H9 (cell line): ENCODE results near the gene CSNK1A1L. TPM values are rescaled to one million over a fixed set of nuclear protein-coding genes. Genes with fewer than 3 reads are reported as not detected.

ENCODE experiments used
- DNase-seq: peaks from one replicate; pipeline ENCODE4 v3.0.0-alpha.2; 2017
- H2AFZ ChIP-seq: one replicate; pipeline ENCODE4 v1.6.1; 2013; ENCODE audit warnings: mild to moderate bottlenecking, low read length, control low read depth, moderate library complexity
- H2AK5ac ChIP-seq: 2 replicates; pipeline ENCODE4 v1.6.1; 2013; ENCODE audit warnings: low read length, control low read depth, mixed read lengths; ENCODE audit not compliant: insufficient read length
- H2BK120ac ChIP-seq: one replicate; pipeline ENCODE4 v1.6.1; 2013; ENCODE audit warnings: low read depth, mild to moderate bottlenecking, low read length, control low read depth, inconsistent platforms; ENCODE audit not compliant: poor library complexity, severe bottlenecking
- H2BK12ac ChIP-seq: 2 replicates; pipeline ENCODE4 v1.6.1; 2013; ENCODE audit warnings: low read length, control low read depth, mixed read lengths, low read depth; ENCODE audit not compliant: insufficient read length
- H2BK15ac ChIP-seq: 2 replicates; pipeline ENCODE4 v1.6.1; 2013; ENCODE audit warnings: low read depth, low read length, control low read depth
- H2BK20ac ChIP-seq: one replicate; pipeline ENCODE4 v1.6.1; 2013; ENCODE audit warnings: low read depth, mild to moderate bottlenecking, low read length, control low read depth, inconsistent platforms; ENCODE audit not compliant: poor library complexity, severe bottlenecking
- H2BK5ac ChIP-seq: 2 replicates; pipeline ENCODE4 v1.6.1; 2013; ENCODE audit warnings: low read length, control low read depth, mixed read lengths; ENCODE audit not compliant: insufficient read length
- H3K14ac ChIP-seq: 2 replicates; pipeline ENCODE4 v1.6.1; 2013; ENCODE audit warnings: low read length, control low read depth; ENCODE audit not compliant: insufficient read depth
- H3K18ac ChIP-seq: 2 replicates; pipeline ENCODE4 v1.6.1; 2013; ENCODE audit warnings: low read depth, mild to moderate bottlenecking, mixed read lengths, low read length, control low read depth; ENCODE audit not compliant: insufficient read length
- H3K23ac ChIP-seq: 2 replicates; pipeline ENCODE4 v1.6.1; 2013; ENCODE audit warnings: low read length, control low read depth, mixed read lengths, low read depth; ENCODE audit not compliant: insufficient read length
- H3K23me2 ChIP-seq: 2 replicates; pipeline ENCODE4 v1.6.1; 2013; ENCODE audit warnings: low read depth, mild to moderate bottlenecking, mixed read lengths, low read length, control low read depth; ENCODE audit not compliant: insufficient read length, poor library complexity, severe bottlenecking
- H3K27ac ChIP-seq: 2 replicates; pipeline ENCODE4 v1.5.1; 2013; ENCODE audit warnings: low read length, control low read depth, mixed read lengths, low read depth; ENCODE audit not compliant: insufficient read length
- H3K27me3 ChIP-seq: 2 replicates; pipeline ENCODE4 v1.6.1; 2013; ENCODE audit warnings: low read length, control low read depth, inconsistent platforms; ENCODE audit not compliant: insufficient read depth
- H3K4ac ChIP-seq: 2 replicates; pipeline ENCODE4 v1.6.1; 2013; ENCODE audit warnings: low read depth, mild to moderate bottlenecking, control low read depth, inconsistent platforms, low read length, moderate library complexity
- H3K4me1 ChIP-seq: 2 replicates; pipeline ENCODE4 v1.6.1; 2013; ENCODE audit warnings: low read length, control low read depth, inconsistent platforms; ENCODE audit not compliant: insufficient read depth
- H3K4me2 ChIP-seq: 2 replicates; pipeline ENCODE4 v1.6.1; 2013; ENCODE audit warnings: low read length, control low read depth, mixed read lengths; ENCODE audit not compliant: insufficient read length, insufficient read depth
- H3K56ac ChIP-seq: 2 replicates; pipeline ENCODE4 v1.6.1; 2013; ENCODE audit warnings: low read depth, mild to moderate bottlenecking, mixed read lengths, low read length, control low read depth; ENCODE audit not compliant: insufficient read length
- H3K79me1 ChIP-seq: 2 replicates; pipeline ENCODE4 v1.6.1; 2013; ENCODE audit warnings: low read depth, mild to moderate bottlenecking, moderate library complexity, low read length, control low read depth, inconsistent platforms; ENCODE audit not compliant: insufficient read depth, poor library complexity, severe bottlenecking
- H3K79me2 ChIP-seq: 2 replicates; pipeline ENCODE4 v1.6.1; 2013; ENCODE audit warnings: low read length, control low read depth, inconsistent platforms; ENCODE audit not compliant: insufficient read depth
- H3K9ac ChIP-seq: 2 replicates; pipeline ENCODE4 v1.6.1; 2013; ENCODE audit warnings: low read length, control low read depth, mixed read lengths; ENCODE audit not compliant: insufficient read length; ENCODE audit errors: extremely low read depth
- H3K9me3 ChIP-seq: one replicate; pipeline ENCODE4 v1.6.1; 2013; ENCODE audit warnings: low read depth, low read length, inconsistent platforms; ENCODE audit not compliant: control insufficient read depth
- H3T11ph ChIP-seq: one replicate; pipeline ENCODE4 v1.6.1; 2013; ENCODE audit warnings: mild to moderate bottlenecking, low read length, control low read depth, inconsistent platforms
- H4K20me1 ChIP-seq: one replicate; pipeline ENCODE4 v1.6.1; 2013; ENCODE audit not compliant: control insufficient read depth, insufficient read length, insufficient read depth
- H4K5ac ChIP-seq: 2 replicates; pipeline ENCODE4 v1.6.1; 2013; ENCODE audit warnings: low read depth, mild to moderate bottlenecking, mixed read lengths, low read length, control low read depth; ENCODE audit not compliant: insufficient read length
- H4K8ac ChIP-seq: replicated peaks from 2 replicates; pipeline ENCODE4 v1.6.1; 2013; ENCODE audit warnings: low read length, control low read depth, mixed read lengths, low read depth; ENCODE audit not compliant: insufficient read length
- H4K91ac ChIP-seq: 2 replicates; pipeline ENCODE4 v1.6.1; 2013; ENCODE audit warnings: low read depth, mild to moderate bottlenecking, moderate library complexity, mixed read lengths, low read length, control low read depth; ENCODE audit not compliant: insufficient read length
- H3K27ac Mint-ChIP-seq, 3 experiments: 2 replicates in 2 of 3; 3 replicates in 1 of 3; pipeline ENCODE4 v1.8.0; 2020 to 2021; ENCODE audit warnings: mixed read lengths in 3 of 3, mild to moderate bottlenecking in 1 of 3, moderate library complexity in 1 of 3
- H3K27me3 Mint-ChIP-seq: 2 replicates; pipeline ENCODE4 v1.8.0; 2021; ENCODE audit warnings: low read depth, mild to moderate bottlenecking, moderate library complexity, mixed read lengths
- H3K36me3 Mint-ChIP-seq, 3 experiments: 2 replicates in 2 of 3; 3 replicates in 1 of 3; pipeline ENCODE4 v1.8.0; 2020 to 2021; ENCODE audit warnings: low read depth in 3 of 3, mixed read lengths in 3 of 3; ENCODE audit not compliant: insufficient read depth in 1 of 3
- H3K4me1 Mint-ChIP-seq, 2 experiments: 2 replicates each; pipeline ENCODE4 v1.8.0; 2020; ENCODE audit warnings: mixed read lengths in 2 of 2
- H3K4me3 Mint-ChIP-seq, 2 experiments: 2 replicates in 1 of 2; 3 replicates in 1 of 2; pipeline ENCODE4 v1.8.0; 2020 to 2021; ENCODE audit warnings: mild to moderate bottlenecking in 2 of 2, mixed read lengths in 2 of 2, moderate library complexity in 1 of 2
- H3K9me3 Mint-ChIP-seq, 2 experiments: 2 replicates in 1 of 2; 3 replicates in 1 of 2; pipeline ENCODE4 v1.8.0; 2020; ENCODE audit warnings: mild to moderate bottlenecking in 2 of 2, mixed read lengths in 2 of 2, moderate library complexity in 1 of 2
- WGBS: extraction: QIAGEN DNeasy Blood & Tissue Kit; methylation state at CpG from one replicate; pipeline ENCODE4 v1.1.7; 2013; ENCODE audit warnings: missing lambda C conversion rate, low lambda C conversion rate, mixed read lengths; ENCODE audit not compliant: insufficient read length; ENCODE audit errors: extremely low coverage; 5-methylcytosine and 5-hydroxymethylcytosine counted together
- total RNA-seq: library from RNA; stranded (reverse); gene quantifications from 2 replicates; pipeline ENCODE4 v1.2.1, GENCODE V29; 2021
- TF ChIP-seq, protein P1 (sequence below): fragments of 200-600 bp; sonication (generic); conservative IDR thresholded peaks from 3 replicates; pipeline ENCODE4 v1.8.0; 2021; ENCODE audit warnings: antibody characterized with exemption, mild to moderate bottlenecking

The CSNK1A1L gene
- total RNA-seq, 1 experiment from 2014 or later = not detected

GRCh38 chr13:37141011-37141410 is 35.5 kb upstream of the CSNK1A1L start:
- H4K5ac ChIP-seq = no peak overlapping the region
- H3K27ac ChIP-seq = no peak overlapping the region
- H3K14ac ChIP-seq = no peak overlapping the region
- no peaks in the 10 kb centered on the region for H3K4me1 ChIP-seq
- Mint-ChIP-seq H3K27me3 (no peaks in the 10 kb centered on the region), H3K9me3 (no peaks in the 10 kb centered on the region), H3K27ac (no peak overlapping the region), H3K4me3 (no peak overlapping the region), H3K36me3 (no peaks in the 10 kb centered on the region), H3K4me1 (no peaks in the 10 kb centered on the region)
- no peaks in the 10 kb centered on the region for H4K20me1 ChIP-seq
- no peak overlapping the region for H2AK5ac ChIP-seq
- H2BK120ac ChIP-seq = no peak overlapping the region
- H3K9ac ChIP-seq = no peak overlapping the region
- H3K9me3 ChIP-seq = no peaks in the 10 kb centered on the region
- H2AFZ ChIP-seq = no peak overlapping the region
- no peaks in the 10 kb centered on the region for H3K79me2 ChIP-seq
- H2BK5ac ChIP-seq = no peak overlapping the region
- no peak overlapping the region for H3T11ph ChIP-seq
- no peaks in the 10 kb centered on the region for H3K27me3 ChIP-seq
- H3K4me2 ChIP-seq = no peak overlapping the region
- no peak overlapping the region for H4K8ac ChIP-seq
- WGBS = no CpG with 5 or more reads among the region's 1 CpG
- H2BK12ac ChIP-seq = no peak overlapping the region
- H3K56ac ChIP-seq = no peak overlapping the region
- H3K4ac ChIP-seq = no peak overlapping the region
- TF ChIP-seq, protein P1, sequence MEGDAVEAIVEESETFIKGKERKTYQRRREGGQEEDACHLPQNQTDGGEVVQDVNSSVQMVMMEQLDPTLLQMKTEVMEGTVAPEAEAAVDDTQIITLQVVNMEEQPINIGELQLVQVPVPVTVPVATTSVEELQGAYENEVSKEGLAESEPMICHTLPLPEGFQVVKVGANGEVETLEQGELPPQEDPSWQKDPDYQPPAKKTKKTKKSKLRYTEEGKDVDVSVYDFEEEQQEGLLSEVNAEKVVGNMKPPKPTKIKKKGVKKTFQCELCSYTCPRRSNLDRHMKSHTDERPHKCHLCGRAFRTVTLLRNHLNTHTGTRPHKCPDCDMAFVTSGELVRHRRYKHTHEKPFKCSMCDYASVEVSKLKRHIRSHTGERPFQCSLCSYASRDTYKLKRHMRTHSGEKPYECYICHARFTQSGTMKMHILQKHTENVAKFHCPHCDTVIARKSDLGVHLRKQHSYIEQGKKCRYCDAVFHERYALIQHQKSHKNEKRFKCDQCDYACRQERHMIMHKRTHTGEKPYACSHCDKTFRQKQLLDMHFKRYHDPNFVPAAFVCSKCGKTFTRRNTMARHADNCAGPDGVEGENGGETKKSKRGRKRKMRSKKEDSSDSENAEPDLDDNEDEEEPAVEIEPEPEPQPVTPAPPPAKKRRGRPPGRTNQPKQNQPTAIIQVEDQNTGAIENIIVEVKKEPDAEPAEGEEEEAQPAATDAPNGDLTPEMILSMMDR = no peak
- H3K23me2 ChIP-seq = no peaks in the 10 kb centered on the region
- H3K18ac ChIP-seq = no peak overlapping the region
- no peak overlapping the region for H2BK20ac ChIP-seq
- DNase-seq = no peak
- no peaks in the 10 kb centered on the region for H3K79me1 ChIP-seq
- H2BK15ac ChIP-seq = no peak overlapping the region
- no peak overlapping the region for H4K91ac ChIP-seq
- H3K23ac ChIP-seq = no peak overlapping the region
